Hematopoietic multipotent progenitor cell treated with erythropoietin and hydrocortisone succinate and interleukin-3 and kit ligand, for 17 days (in vitro differentiated cells): ENCODE measurements around the gene GPRC5B.

Experiments
- DNase-seq: peaks from one replicate; pipeline ENCODE4 v3.0.0-alpha.2; 2015; ENCODE audit warnings: low spot score

Gene GPRC5B

GRCh38 chr16:19844945-19845641, 39.6 kb downstream of the GPRC5B start:
- no peak for DNase-seq

GRCh38 chr16:19843371-19843770, 41.3 kb downstream of the GPRC5B start:
- DNase-seq = no peak

DNA sequence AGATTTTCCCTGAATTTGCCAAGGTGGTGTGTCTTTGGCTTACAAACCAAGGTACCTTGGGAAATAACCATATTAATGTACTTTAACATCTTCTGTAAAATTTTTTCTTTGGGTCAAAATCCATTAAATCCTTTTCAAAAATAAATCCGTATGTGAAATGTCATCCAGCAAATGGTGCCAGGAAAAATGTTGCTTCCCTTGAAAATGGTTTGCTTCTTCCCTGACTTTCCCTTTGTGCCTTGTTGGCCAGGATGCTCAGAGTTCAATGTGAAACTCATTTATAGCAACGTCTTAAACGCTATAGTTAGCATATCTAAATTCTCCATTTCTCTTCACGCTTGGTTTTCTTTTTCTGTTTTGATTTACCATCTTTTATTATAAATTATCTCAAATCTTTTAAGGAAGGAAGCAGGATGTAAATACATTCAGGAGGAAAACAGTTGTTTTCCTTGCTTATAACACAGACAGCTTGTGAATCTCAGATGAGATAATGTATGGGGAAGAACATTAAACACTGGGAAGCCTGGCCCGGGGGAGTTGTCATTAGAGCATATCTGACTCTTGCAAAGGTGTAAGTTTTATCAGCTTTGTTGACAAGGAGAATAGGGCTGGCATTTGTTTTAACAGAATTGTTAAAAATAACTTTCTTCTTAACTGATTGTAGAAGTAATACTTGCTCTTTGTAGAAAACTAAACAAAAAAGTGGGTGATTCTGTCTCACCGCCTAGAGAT, 42.1 kb downstream of the GPRC5B start:
- DNase-seq = no peak

- DNase-seq = no peak
Observed at GRCh38 chr16:19841184-19841583, 43.5 kb downstream of the GPRC5B start.

- no peak for DNase-seq
Observed at GRCh38 chr16:19840524-19841110, 44.0 kb downstream of the GPRC5B start.

DNA sequence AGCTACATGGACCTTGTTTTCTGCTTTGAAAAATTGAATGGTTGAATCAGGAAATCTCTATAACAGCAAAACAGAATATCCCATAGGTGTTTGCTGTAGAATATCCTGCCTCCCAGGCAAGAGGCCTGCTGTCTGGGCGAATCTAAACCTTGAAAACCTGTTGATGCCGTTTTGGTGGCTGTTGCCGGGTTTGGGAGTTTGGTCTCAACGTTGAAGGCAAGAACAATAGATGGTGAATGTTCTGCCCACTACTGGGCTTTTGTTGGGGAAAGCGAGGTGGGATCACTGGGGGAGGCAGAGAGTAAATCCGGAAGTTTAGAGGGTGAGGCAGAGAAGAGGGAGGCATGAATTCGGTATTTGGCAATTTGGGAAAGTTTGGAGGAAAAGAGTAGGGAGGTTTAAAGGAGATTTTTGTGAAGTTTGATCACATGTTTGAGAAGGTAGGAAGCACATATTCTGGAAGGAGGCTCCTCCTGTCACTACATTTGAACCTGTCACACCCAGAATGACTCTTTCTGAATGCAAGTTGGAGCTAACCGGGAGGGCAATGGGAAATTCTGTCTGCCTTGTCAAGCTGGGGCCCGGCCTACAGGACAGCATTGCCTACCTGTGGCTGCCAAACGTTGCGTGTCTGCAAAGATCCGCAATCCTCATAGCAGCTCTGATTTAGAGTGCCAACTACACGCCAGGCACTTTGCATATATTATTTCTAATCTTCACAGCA, 46.5 kb downstream of the GPRC5B start:
- no peak for DNase-seq

GRCh38 chr16:19837331-19837980, 47.2 kb downstream of the GPRC5B start:
- DNase-seq = no peak

GRCh38 chr16:19835968-19836421, 48.7 kb downstream of the GPRC5B start:
- no peak for DNase-seq

GRCh38 chr16:19835196-19835595, 49.5 kb downstream of the GPRC5B start:
- no peak for DNase-seq

- DNase-seq = no peak
Observed at GRCh38 chr16:19833581-19833980, 51.1 kb downstream of the GPRC5B start.

DNA sequence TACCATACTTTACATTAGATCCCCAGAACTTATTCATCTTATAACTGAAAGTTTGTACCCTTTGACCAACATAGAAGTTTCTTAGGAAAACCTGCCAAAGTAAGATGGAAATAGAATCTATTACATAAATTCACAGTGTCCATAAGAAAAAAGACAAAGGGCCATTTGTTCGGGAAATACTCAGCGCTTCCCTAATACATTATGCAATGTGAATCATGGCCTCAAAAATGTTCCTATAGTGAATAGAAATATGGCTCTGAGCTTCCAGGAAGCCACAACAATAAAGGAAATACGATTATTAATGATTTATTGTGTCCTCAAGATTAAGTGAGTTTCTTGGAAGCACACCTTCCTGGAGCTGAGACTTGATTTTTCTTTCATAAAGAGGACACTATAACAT, 51.5 kb downstream of the GPRC5B start:
- DNase-seq = no peak

DNA sequence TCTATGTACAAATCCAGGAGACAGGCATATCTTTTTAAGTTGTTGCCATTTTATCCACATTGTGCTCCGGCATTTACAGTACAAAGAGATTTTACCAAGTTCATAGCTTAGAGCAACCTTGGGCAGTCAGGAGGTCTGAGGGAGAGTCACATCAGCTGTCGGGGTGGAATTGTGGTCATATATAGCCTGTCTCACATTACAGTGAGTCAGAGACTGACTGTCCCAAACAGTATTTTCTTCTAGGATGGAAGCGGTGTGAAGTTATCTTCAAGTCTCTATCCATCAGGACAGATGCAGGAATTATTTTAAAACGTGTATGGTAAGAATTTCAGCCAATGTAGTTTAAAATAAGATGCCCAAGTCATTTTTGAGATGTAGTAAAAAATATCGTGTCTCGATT, 53.0 kb downstream of the GPRC5B start:
- DNase-seq = no peak

DNA sequence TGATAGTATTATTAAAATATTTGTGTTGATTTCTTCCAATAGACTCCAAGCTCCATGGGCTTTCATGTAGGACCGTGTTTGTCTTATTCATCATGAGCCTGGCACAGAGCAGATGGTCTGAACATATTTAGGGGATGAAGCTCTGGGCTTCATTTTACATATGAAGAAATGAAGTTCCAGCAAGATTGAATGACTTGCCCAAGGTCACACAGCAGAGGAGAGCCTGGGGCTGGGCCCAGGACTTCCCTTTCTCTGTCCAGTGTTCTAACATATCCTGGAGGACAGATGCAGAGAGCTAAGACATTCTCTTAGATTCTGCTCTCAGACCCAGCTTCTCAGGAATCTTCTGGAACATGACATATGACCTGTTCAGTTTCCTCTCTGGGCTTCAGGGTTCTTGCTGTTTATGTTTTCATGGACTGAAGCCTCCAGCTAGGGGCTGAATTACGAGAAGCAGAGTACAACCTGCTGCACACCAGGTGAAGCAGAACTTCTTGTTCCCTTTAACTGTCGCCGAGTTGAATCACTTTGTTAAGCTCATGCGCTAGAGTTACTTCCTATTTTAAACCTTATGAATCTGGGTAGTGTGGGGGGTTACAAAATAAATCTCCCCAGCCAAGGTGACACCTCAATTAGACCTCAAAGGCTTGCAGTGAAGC, 53.6 kb downstream of the GPRC5B start:
- DNase-seq = no peak

DNA sequence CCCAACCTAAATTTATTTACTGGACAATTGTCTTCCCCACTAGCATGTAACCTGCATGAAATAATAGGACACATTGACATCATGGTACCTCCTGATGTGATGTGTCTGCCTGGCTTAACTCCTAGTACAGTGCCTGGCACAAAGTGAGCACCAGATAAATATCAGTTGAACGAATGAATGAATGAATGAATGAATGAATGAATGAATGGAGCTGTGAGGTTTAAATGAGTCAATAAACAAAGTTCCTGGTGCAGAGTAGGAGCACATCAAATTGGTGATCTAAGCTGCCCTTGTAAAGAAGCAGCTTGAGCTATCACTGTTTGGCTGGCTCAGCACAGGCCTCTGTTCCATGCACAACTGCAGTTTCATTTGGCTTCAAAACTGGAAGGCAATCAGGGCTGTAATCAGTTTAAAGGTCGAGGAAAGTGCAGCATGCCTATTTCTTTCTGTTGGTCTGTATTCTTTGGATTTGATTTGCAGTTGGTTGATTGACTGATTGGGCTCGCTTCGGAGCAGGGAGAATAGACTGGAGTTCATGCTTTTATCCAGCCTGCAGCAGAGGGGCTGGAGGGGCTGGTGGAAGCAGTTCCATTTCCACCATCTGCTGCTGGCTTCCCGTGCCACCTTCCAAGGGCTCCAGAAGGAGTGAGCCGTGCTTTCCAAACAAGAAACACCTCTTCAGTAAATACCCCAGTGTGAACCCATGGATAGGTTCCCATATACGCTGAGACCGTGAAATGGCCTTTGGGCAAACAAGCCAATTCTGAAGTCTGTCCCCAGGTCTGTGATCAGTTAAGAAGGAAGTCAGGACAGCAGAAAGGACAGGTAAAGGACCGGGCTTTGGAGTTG, 54.6 kb downstream of the GPRC5B start:
- DNase-seq = no peak

GRCh38 chr16:19824216-19824615, 60.4 kb downstream of the GPRC5B start:
- no peak for DNase-seq

GRCh38 chr16:19823322-19823721, 61.3 kb downstream of the GPRC5B start:
- no peak for DNase-seq

GRCh38 chr16:19822533-19822932, 62.1 kb downstream of the GPRC5B start:
- no peak for DNase-seq

GRCh38 chr16:19817875-19818274, 66.8 kb downstream of the GPRC5B start:
- no peak for DNase-seq

DNA sequence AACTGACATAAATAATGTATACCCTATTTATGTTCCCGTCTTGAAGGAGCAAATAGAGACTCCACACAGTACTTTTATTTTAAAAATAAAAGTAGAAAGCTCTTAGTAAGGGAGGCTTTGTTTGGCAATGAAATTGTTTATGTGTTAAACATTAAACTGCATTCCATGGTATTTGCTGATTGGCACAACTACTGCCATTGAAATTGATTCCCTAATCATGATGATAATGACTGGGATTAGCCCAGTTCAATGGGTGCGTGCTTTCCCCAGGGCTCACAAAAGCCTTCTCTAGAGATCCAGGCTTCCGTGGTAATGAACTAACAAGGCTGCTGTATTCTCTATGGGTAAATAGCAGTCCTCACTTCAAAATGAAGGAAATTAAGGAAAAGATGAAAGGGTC, 67.5 kb downstream of the GPRC5B start:
- no peak for DNase-seq

DNA sequence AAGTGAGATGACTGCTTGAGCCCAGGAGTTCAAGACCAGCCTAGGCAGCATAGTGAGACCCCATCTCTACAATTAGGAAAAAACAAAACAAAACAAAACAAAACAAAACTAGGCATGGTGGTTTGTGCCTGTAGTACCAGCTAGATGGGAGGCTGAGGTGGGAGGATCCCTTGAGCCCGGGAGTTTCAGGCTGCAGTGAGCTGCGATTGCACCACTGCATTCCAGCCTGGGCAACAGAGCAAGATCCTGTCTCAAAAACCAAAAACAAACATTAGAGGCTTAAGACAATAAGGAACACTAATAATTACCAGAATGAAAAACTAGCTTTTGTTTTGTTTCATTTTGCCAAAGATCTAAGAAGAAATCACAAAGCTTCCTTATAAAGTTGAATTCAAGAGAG, 69.2 kb downstream of the GPRC5B start:
- DNase-seq = no peak

DNA sequence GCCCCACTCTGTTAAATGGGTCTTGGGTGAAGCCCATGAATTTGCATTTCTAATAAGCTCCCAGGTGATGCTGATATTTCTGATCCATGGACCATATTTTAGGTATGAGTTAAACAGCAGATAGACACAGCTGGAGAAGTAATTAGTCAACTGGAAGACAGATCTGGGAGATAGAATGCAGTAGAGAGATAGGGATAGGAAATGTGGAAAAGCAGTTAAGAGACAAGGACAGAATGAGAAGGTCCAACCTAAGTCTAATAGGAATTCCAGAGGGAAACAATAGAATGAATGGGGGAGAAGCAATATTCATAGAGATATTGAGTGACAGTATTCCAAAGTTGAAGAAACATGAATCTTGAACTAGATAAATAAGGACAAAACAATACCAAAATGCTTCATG, 71.7 kb downstream of the GPRC5B start:
- no peak for DNase-seq
